Body of pancreas (tissue), 4 donors: ENCODE data around the gene CD8B2. TPM values are rescaled to one million over a fixed set of nuclear protein-coding genes. Genes with fewer than 3 reads are reported as not detected.

ENCODE experiments used
- ATAC-seq: fragments of 150-250 bp; one replicate; pipeline ENCODE4 v1.9.1; 2016
- DNase-seq, 4 donors: peaks; one replicate each; pipeline ENCODE4 v3.0.0-alpha.2; 2019
- H3K27ac ChIP-seq, 4 donors: fragments of 200-600 bp; sonication (generic); 1 replicate in 3 of 4; 2 replicates in 1 of 4; pipeline versions ENCODE4 v1.5.1 to v1.6.1; 2016 to 2019; ENCODE audit warnings: mild to moderate bottlenecking in 1 of 4, mixed read lengths in 1 of 4, moderate library complexity in 1 of 4
- H3K27me3 ChIP-seq, 2 donors: fragments of 200-600 bp; sonication (generic); one replicate each; pipeline ENCODE4 v1.6.0; 2016; ENCODE audit warnings: mild to moderate bottlenecking in 1 of 2
- H3K36me3 ChIP-seq, 2 donors: fragments of 200-600 bp; sonication (generic); replicated peaks in 1 of 2; 2 replicates each; pipeline ENCODE4 v1.5.1; 2016; ENCODE audit warnings: low read depth in 2 of 2; ENCODE audit not compliant: insufficient read depth in 1 of 2
- H3K4me1 ChIP-seq: fragments of 200-600 bp; sonication (generic); one replicate; pipeline ENCODE4 v1.6.0; 2016
- H3K4me3 ChIP-seq, 2 donors: fragments of 200-600 bp; sonication (generic); 1 replicate in 1 of 2; 2 replicates in 1 of 2; pipeline ENCODE4 v1.5.1; 2016 to 2019
- H3K9me3 ChIP-seq, 3 donors: fragments of 200-600 bp; sonication (generic); 1 replicate in 2 of 3; 2 replicates in 1 of 3; pipeline ENCODE4 v1.5.1; 2016
- CTCF ChIP-seq, 7 experiments: fragments of 450-650 bp in 4 of 7; fragments of 200-600 bp in 3 of 7; sonication (generic) in 3 of 7; IDR thresholded peaks; one replicate each; pipeline ENCODE4 v1.5.1; 2016 to 2019; ENCODE audit warnings: antibody characterized with exemption in 7 of 7
- POLR2A ChIP-seq, 3 donors: fragments of 450-650 bp; IDR thresholded peaks; one replicate each; pipeline ENCODE4 v1.6.1; 2016; ENCODE audit warnings: antibody characterized with exemption in 3 of 3, mild to moderate bottlenecking in 2 of 3
- WGBS, 2 donors: methylation state at CpG; one replicate each; pipeline ENCODE4 v1.1.5; 2017; 5-methylcytosine and 5-hydroxymethylcytosine counted together
- intact Hi-C: fragments of 100-400 bp; cut with DNase I; formaldehyde crosslinking; loops from one replicate; pipeline ENCODE4 v1.15.1; 2023
- total RNA-seq, 2 donors: library from RNA; depleted of rRNA; stranded (reverse); fragments of >200 nt; gene quantifications; one replicate each; pipeline ENCODE4 v1.1.0, GENCODE V29; 2016

The CD8B2 gene
- total RNA-seq, 2 donors from 2014 or later: not detected

- 64 to 76% methylated on average over 3 of the region's 3 CpGs for WGBS, 2 donors
- Histone ChIP-seq H3K4me1 (no peaks in the 10 kb centered on the region), H3K27ac (no peak overlapping the region), H3K27me3 (no peaks in the 10 kb centered on the region), H3K4me3 (no peak overlapping the region), H3K9me3 (no peaks in the 10 kb centered on the region), H3K36me3 (no peaks in the 10 kb centered on the region)
- no peak for DNase-seq
- no peak for ATAC-seq
- intact Hi-C loops: no loop called here
- TF ChIP-seq CTCF (IDR thresholded peaks at IDR 0.05) (no peak), POLR2A (IDR thresholded peaks at IDR 0.05) (no peak)
Observed at GRCh38 chr2:106570316-106570715, 83.2 kb downstream of the CD8B2 start.

Other genes starting within 250 kb of the CD8B2 start
- gene RGPD3, start 19.0 kb upstream of the CD8B2 start, total RNA-seq: under 1 TPM in 1 of 2 donors, not detected in 1; 0.26 TPM